Astrocyte of the cerebellum (primary cell): ENCODE results near the gene RAD51B.

Experiments
- DNase-seq: peaks from one replicate; pipeline ENCODE4 v3.0.0-alpha.2; 2011; ENCODE audit warnings: low read depth
- H3K4me3 ChIP-seq: 2 replicates; pipeline ENCODE4 v1.5.1; 2011; ENCODE audit warnings: mild to moderate bottlenecking, low read depth, low read length, moderate library complexity
- in situ Hi-C: cut with HindIII; loops from 2 replicates; pipeline ENCODE4 v1.10.0; 2017; ENCODE audit warnings: low sequenced_read_pairs
- TF ChIP-seq, protein P1 (sequence below): IDR thresholded peaks from 2 replicates; pipeline ENCODE4 v1.5.1; 2012; ENCODE audit warnings: low read length, low read depth, moderate library complexity, mild to moderate bottlenecking; ENCODE audit errors: missing control alignments

The RAD51B gene

DNA sequence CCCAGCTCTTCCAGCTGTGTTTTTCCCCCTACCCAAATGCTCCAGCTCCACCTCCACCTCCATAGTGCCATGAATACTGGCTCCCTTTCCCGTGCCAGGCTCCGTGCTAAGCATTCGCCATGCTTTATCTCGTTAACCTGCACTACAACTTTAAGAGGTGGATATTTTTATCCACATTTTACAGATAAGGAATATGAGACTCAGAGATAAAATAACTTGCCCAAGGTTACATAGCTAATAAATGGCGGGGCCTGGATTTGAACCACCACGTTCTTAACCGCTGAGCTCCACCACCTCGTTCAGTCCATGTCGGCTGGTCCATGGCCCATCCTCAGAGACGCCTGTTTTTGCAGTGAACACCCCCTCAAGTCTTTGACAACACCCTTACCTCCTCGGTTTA lies 858.3 kb downstream of the RAD51B start:
- DNase-seq, result no peak
- TF ChIP-seq, protein P1, sequence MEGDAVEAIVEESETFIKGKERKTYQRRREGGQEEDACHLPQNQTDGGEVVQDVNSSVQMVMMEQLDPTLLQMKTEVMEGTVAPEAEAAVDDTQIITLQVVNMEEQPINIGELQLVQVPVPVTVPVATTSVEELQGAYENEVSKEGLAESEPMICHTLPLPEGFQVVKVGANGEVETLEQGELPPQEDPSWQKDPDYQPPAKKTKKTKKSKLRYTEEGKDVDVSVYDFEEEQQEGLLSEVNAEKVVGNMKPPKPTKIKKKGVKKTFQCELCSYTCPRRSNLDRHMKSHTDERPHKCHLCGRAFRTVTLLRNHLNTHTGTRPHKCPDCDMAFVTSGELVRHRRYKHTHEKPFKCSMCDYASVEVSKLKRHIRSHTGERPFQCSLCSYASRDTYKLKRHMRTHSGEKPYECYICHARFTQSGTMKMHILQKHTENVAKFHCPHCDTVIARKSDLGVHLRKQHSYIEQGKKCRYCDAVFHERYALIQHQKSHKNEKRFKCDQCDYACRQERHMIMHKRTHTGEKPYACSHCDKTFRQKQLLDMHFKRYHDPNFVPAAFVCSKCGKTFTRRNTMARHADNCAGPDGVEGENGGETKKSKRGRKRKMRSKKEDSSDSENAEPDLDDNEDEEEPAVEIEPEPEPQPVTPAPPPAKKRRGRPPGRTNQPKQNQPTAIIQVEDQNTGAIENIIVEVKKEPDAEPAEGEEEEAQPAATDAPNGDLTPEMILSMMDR, result no peak
- H3K4me3 ChIP-seq, result no peak overlapping the region
- in situ Hi-C loops, result no loop called here

DNA sequence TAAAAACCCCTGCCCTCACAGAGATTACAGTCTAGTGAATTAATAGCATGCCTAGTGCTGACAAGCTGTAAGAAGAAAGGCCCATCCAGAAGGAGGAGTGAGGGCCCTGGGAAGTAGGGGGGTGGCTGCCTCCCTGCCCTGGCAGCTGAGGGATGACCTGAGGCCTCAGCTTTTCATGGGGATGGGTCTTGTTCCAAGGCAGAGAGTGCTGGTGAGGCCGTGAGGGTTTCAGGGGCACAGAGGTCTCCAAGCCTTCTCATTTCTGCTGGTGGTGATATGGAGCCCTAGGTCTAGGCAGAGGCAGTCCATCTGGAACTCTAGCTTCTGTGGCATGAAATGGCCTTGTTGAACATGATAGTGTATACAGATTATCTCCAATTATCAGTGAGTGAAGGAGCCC lies 858.9 kb downstream of the RAD51B start:
- no peak overlapping the region for H3K4me3 ChIP-seq
- TF ChIP-seq, protein P1, result no peak
- in situ Hi-C loops, result no loop called here
- no peak for DNase-seq

DNA sequence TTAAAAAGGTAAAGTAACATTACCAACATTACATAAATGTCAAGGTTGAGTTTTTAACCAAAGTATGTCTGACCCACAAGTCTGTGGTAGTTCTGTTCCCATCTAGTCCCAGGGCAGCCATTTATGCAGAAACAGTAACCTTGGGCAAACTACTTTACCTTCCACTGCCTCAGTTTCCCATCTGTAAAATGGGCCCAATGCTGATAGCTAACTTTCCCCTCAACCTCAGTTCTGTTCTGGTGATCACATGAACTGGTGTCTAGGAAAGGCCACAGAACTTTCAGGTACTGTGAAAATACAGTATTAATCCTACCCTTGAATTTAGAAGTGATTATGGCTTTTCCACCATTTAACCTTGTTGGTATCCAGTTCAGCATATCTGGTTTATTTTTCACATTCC lies 859.7 kb downstream of the RAD51B start:
- in situ Hi-C loops, result no loop called here
- TF ChIP-seq, protein P1, result no peak
- H3K4me3 ChIP-seq, result no peak overlapping the region
- no peak for DNase-seq

DNA sequence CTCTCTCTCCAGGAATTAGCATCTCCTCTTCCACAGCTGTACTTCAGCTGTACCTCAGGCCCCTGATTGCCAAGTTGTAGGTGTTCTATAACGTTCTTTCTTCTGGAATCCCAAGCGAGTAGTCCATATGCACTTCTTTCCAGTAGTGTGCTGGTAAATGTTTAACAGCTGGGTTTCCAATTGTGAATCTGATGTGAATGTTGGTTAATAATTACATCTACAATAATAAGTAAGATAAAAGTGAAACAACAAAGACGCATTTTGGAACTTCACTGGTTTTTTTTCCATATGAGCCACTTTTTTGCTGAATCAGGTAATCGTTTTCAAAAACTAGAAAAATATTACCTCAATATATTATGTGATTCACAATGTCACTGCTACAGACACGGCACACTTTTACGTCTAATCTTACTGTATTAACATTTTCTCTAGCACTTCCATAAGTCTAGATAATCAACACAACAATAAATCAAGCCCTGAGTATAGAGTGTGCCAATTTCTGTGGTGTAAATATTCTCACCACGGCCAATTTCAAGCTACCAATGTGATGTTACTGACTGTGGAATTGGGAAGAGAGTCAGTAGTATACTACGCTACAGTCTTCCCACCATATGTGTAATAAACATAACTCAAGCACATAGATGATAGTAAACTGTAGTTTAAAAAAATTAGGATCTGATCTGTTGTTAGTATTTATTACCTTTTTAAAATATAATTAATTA lies 860.3 kb downstream of the RAD51B start:
- TF ChIP-seq, protein P1, result no peak
- no peak overlapping the region for H3K4me3 ChIP-seq
- in situ Hi-C loops, result no loop called here
- DNase-seq, result no peak

DNA sequence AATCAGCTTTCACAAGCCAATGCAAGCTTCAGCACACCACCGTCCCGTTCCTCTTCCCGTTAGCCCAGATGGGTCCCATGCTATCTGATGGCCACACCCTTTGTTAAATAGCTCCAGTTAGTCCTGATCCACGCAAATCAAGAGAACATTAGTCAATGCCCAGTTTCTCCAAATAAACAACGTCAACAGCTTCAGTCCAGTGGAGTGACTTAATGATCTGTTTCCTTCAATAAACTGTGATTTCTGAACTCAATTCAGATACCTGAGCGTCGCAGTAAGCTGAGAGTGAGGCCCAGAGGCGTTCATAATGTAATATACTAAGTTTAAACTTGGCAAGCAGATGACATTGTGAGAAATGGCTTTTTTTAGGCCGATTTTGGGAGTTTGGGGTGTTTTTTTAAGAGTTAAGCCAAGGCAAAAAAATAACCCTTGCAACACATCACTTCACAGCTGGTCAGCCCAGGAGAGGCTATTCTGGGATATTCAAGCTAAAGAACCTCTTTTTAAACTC lies 861.0 kb downstream of the RAD51B start:
- DNase-seq, result no peak
- in situ Hi-C loops, result no loop called here
- TF ChIP-seq, protein P1, result no peak
- H3K4me3 ChIP-seq, result no peak overlapping the region

DNA sequence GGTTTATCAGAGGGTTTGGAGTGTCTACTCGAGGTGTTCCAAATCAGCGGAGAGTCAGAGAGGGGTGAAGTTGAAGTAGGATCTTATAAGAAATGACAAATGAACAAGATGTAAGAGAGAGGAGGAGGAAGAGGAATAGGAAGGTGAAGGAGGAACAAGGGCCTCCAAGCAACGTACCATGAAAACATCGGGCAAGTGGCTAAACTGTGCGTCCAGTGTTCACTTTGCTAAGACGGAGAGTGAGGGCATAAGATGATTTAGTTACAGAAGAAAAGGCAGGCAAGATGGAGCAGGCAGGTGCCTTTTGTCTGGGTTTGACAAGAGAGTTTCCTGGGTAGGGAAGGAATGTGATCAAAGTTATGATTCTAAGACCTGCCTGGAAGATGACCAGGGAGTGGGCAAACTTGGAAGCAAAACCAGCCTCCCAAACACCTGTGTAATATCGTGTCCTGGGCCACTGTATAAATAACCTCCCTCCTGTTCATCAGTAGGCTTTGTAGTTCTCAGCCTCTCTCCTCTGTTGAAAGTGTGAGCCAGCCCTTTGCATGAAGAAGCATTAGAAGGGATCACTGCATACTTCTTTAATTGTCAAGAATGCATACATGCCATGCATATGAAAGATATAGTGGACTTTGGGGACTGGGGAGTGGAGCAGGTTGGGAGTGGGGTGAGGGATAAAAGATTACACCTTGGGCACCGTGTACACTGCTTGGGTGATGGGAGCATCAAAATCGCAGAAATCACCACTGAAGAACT lies 861.9 kb downstream of the RAD51B start:
- in situ Hi-C loops, result no loop called here
- H3K4me3 ChIP-seq, result no peak overlapping the region
- TF ChIP-seq, protein P1, result no peak
- DNase-seq, result no peak
